Measurements from ENCODE around the gene ATG16L1.

ATG16L1 gene
- 65.3 to 244 (median 128) reads per million in 9 experiments for total RNA-seq

GRCh38 chr2:233251306-233252116, at the start of gene ATG16L1:
Gene ATG16L1, plus strand, starts transcription at chr2:233251673. Its CDS starts 155 bp downstream, at chr2:233251828.
- Mint-ChIP-seq H3K9me3 (no peaks in the 10 kb centered on the region), H3K4me1 (ENCODE audit: low read depth in 2 of 2) (peaks cover 52 to 57% of the 10 kb centered on the region in 2 donors), H3K27me3 (no peaks in the 10 kb centered on the region), H3K27ac (peak within 1 kb of the TSS; percentile 96 to 98), H3K4me3 (peak within 1 kb of the TSS; percentile 92 to 93), H3K36me3 (ENCODE audit: insufficient read depth) (peaks cover 43% of the 10 kb centered on the region)
- DNase-seq (peak; percentile 90 to 93 (median 91)), ATAC-seq (replicated peaks) (peak; percentile 94)

- DNase-seq (no peak), ATAC-seq (replicated peaks) (peak; percentile 8)
- H3K9me3 Mint-ChIP-seq: no peaks in the 10 kb centered on the region
- peaks cover 88% of the 10 kb centered on the region for H3K36me3 Mint-ChIP-seq (ENCODE audit: insufficient read depth)
- peak overlapping the region; percentile 74 to 90 for H3K27ac Mint-ChIP-seq
- H3K4me3 Mint-ChIP-seq: no peak overlapping the region
- no peaks in the 10 kb centered on the region for H3K27me3 Mint-ChIP-seq
- H3K4me1 Mint-ChIP-seq (ENCODE audit: low read depth in 2 of 2): peaks cover 4 to 9% of the 10 kb centered on the region in 2 donors
Measured at GRCh38 chr2:233202531-233202944, 48.9 kb upstream of the ATG16L1 start.

GRCh38 chr2:233203060-233203459, 48.4 kb upstream of the ATG16L1 start:
- ATAC-seq (replicated peaks) (no peak), DNase-seq (no peak)
- no peaks in the 10 kb centered on the region for H3K9me3 Mint-ChIP-seq
- peaks cover 4 to 13% of the 10 kb centered on the region in 2 donors for H3K4me1 Mint-ChIP-seq (ENCODE audit: low read depth in 2 of 2)
- H3K4me3 Mint-ChIP-seq: no peak overlapping the region
- peak overlapping the region; percentile 74 to 90 for H3K27ac Mint-ChIP-seq
- H3K27me3 Mint-ChIP-seq: no peaks in the 10 kb centered on the region
- peaks cover 86% of the 10 kb centered on the region for H3K36me3 Mint-ChIP-seq (ENCODE audit: insufficient read depth)

- H3K27me3 Mint-ChIP-seq: no peaks in the 10 kb centered on the region
- no peak for DNase-seq
- no peak overlapping the region for H3K4me3 Mint-ChIP-seq
- no peak for ATAC-seq (replicated peaks)
- H3K9me3 Mint-ChIP-seq: no peaks in the 10 kb centered on the region
- peak overlapping the region in 1 of 2 donors; percentile 82 for H3K27ac Mint-ChIP-seq
- peaks cover 8 to 20% of the 10 kb centered on the region in 2 donors for H3K4me1 Mint-ChIP-seq (ENCODE audit: low read depth in 2 of 2)
- H3K36me3 Mint-ChIP-seq (ENCODE audit: insufficient read depth): peaks cover 77% of the 10 kb centered on the region
Measured at GRCh38 chr2:233204286-233204936, 47.1 kb upstream of the ATG16L1 start.

GRCh38 chr2:233208382-233209116, 42.9 kb upstream of the ATG16L1 start:
- Mint-ChIP-seq H3K36me3 (ENCODE audit: insufficient read depth) (peaks cover 67% of the 10 kb centered on the region), H3K4me3 (no peak overlapping the region)

GRCh38 chr2:233209117-233209532, 42.3 kb upstream of the ATG16L1 start:
- Mint-ChIP-seq H3K4me1 (ENCODE audit: low read depth in 2 of 2) (peaks cover 8 to 20% of the 10 kb centered on the region in 2 donors), H3K36me3 (ENCODE audit: insufficient read depth) (peaks cover 64% of the 10 kb centered on the region), H3K9me3 (no peaks in the 10 kb centered on the region), H3K27ac (peak overlapping the region; percentile 68 to 94), H3K4me3 (no peak overlapping the region), H3K27me3 (no peaks in the 10 kb centered on the region)
- DNase-seq (no peak), ATAC-seq (replicated peaks) (no peak)

More at GRCh38 chr2:233208382-233209116, 42.9 kb upstream of the ATG16L1 start:
- DNase-seq (no peak), ATAC-seq (replicated peaks) (no peak)
- Mint-ChIP-seq H3K4me1 (ENCODE audit: low read depth in 2 of 2) (peaks cover 8 to 20% of the 10 kb centered on the region in 2 donors), H3K27me3 (no peaks in the 10 kb centered on the region), H3K9me3 (no peaks in the 10 kb centered on the region), H3K27ac (peak overlapping the region; percentile 68 to 94)

- Mint-ChIP-seq H3K27me3 (no peaks in the 10 kb centered on the region), H3K36me3 (ENCODE audit: insufficient read depth) (peaks cover 59% of the 10 kb centered on the region), H3K27ac (peak overlapping the region; percentile 68 to 94), H3K4me3 (no peak overlapping the region), H3K9me3 (no peaks in the 10 kb centered on the region), H3K4me1 (ENCODE audit: low read depth in 2 of 2) (peaks cover 8 to 20% of the 10 kb centered on the region in 2 donors)
- no peak for ATAC-seq (replicated peaks)
- no peak for DNase-seq
Measured at GRCh38 chr2:233209533-233210171, 41.8 kb upstream of the ATG16L1 start.

- Mint-ChIP-seq H3K27ac (peak overlapping the region; percentile 68 to 94), H3K36me3 (ENCODE audit: insufficient read depth) (peaks cover 52% of the 10 kb centered on the region), H3K4me1 (ENCODE audit: low read depth in 2 of 2) (peaks cover 8 to 20% of the 10 kb centered on the region in 2 donors), H3K9me3 (no peaks in the 10 kb centered on the region), H3K4me3 (no peak overlapping the region), H3K27me3 (no peaks in the 10 kb centered on the region)
- ATAC-seq (replicated peaks): no peak
- DNase-seq: no peak
Measured at GRCh38 chr2:233210281-233210680, 41.2 kb upstream of the ATG16L1 start.

GRCh38 chr2:233210843-233211547, 40.5 kb upstream of the ATG16L1 start:
- no peak for ATAC-seq (replicated peaks)
- Mint-ChIP-seq H3K27ac (peak overlapping the region; percentile 52 to 94), H3K9me3 (no peaks in the 10 kb centered on the region), H3K36me3 (ENCODE audit: insufficient read depth) (peaks cover 45% of the 10 kb centered on the region), H3K27me3 (no peaks in the 10 kb centered on the region), H3K4me3 (no peak overlapping the region), H3K4me1 (ENCODE audit: low read depth in 2 of 2) (peaks cover 8 to 20% of the 10 kb centered on the region in 2 donors)
- no peak for DNase-seq

GRCh38 chr2:233211548-233211895, 40.0 kb upstream of the ATG16L1 start:
- Mint-ChIP-seq H3K27me3 (no peaks in the 10 kb centered on the region), H3K4me3 (no peak overlapping the region), H3K4me1 (ENCODE audit: low read depth in 2 of 2) (peaks cover 8 to 20% of the 10 kb centered on the region in 2 donors), H3K9me3 (no peaks in the 10 kb centered on the region), H3K36me3 (ENCODE audit: insufficient read depth) (peaks cover 41% of the 10 kb centered on the region), H3K27ac (peak overlapping the region; percentile 52 to 94)
- ATAC-seq (replicated peaks) (no peak), DNase-seq (no peak)

GRCh38 chr2:233213011-233213410, 38.5 kb upstream of the ATG16L1 start:
- H3K27me3 Mint-ChIP-seq: no peaks in the 10 kb centered on the region
- H3K36me3 Mint-ChIP-seq (ENCODE audit: insufficient read depth): peaks cover 33% of the 10 kb centered on the region
- DNase-seq: no peak
- no peak overlapping the region for H3K27ac Mint-ChIP-seq
- peaks cover 8 to 14% of the 10 kb centered on the region in 2 donors for H3K4me1 Mint-ChIP-seq (ENCODE audit: low read depth in 2 of 2)
- no peak overlapping the region for H3K4me3 Mint-ChIP-seq
- ATAC-seq (replicated peaks): no peak
- H3K9me3 Mint-ChIP-seq: no peaks in the 10 kb centered on the region

GRCh38 chr2:233213975-233214374, 37.5 kb upstream of the ATG16L1 start:
- peaks cover 32% of the 10 kb centered on the region for H3K36me3 Mint-ChIP-seq (ENCODE audit: insufficient read depth)
- H3K4me3 Mint-ChIP-seq: no peak overlapping the region
- H3K27me3 Mint-ChIP-seq: no peaks in the 10 kb centered on the region
- H3K27ac Mint-ChIP-seq: peak overlapping the region in 1 of 2 donors; percentile 16
- peaks cover 7 to 10% of the 10 kb centered on the region in 2 donors for H3K4me1 Mint-ChIP-seq (ENCODE audit: low read depth in 2 of 2)
- no peaks in the 10 kb centered on the region for H3K9me3 Mint-ChIP-seq
- DNase-seq (no peak), ATAC-seq (replicated peaks) (no peak)
